ENCODE results near the gene PRICKLE2.

Gene PRICKLE2

GRCh38 chr3:64133987-64134386, 91.3 kb downstream of the PRICKLE2 start:
- no peak for DNase-seq (ENCODE audit: low read depth)

GRCh38 chr3:64133272-64133671, 92.0 kb downstream of the PRICKLE2 start:
- DNase-seq (ENCODE audit: low read depth) = no peak

- no peak for DNase-seq (ENCODE audit: low read depth)
These were observed 93.4 kb downstream of the PRICKLE2 start for GRCh38 chr3:64131725-64132469.

- no peak for DNase-seq (ENCODE audit: low read depth)
These were observed 94.8 kb downstream of the PRICKLE2 start for GRCh38 chr3:64130436-64130835.

GRCh38 chr3:64129581-64129980, 95.7 kb downstream of the PRICKLE2 start:
- DNase-seq (ENCODE audit: low read depth) = no peak

GRCh38 chr3:64129106-64129505, 96.2 kb downstream of the PRICKLE2 start:
- DNase-seq (ENCODE audit: low read depth) = no peak

- no peak for DNase-seq (ENCODE audit: low read depth)
These were observed 99.7 kb downstream of the PRICKLE2 start for GRCh38 chr3:64125561-64125960.

GRCh38 chr3:64123931-64124330, 101.3 kb downstream of the PRICKLE2 start:
- no peak for DNase-seq (ENCODE audit: low read depth)

GRCh38 chr3:64122476-64122875, 102.8 kb downstream of the PRICKLE2 start:
- DNase-seq (ENCODE audit: low read depth) = no peak

- DNase-seq (ENCODE audit: low read depth) = no peak
These were observed 103.4 kb downstream of the PRICKLE2 start for GRCh38 chr3:64121750-64122311.

GRCh38 chr3:64120876-64121275, 104.4 kb downstream of the PRICKLE2 start:
- no peak for DNase-seq (ENCODE audit: low read depth)

GRCh38 chr3:64117483-64117882, 107.8 kb downstream of the PRICKLE2 start:
- DNase-seq (ENCODE audit: low read depth) = no peak

- no peak for DNase-seq (ENCODE audit: low read depth)
These were observed 110.6 kb downstream of the PRICKLE2 start for GRCh38 chr3:64114651-64115050.

- no peak for DNase-seq (ENCODE audit: low read depth)
These were observed 113.4 kb downstream of the PRICKLE2 start for GRCh38 chr3:64111872-64112271.

GRCh38 chr3:64111083-64111482, 114.2 kb downstream of the PRICKLE2 start:
- DNase-seq (ENCODE audit: low read depth) = no peak

GRCh38 chr3:64110071-64110470, 115.2 kb downstream of the PRICKLE2 start:
- DNase-seq (ENCODE audit: low read depth) = no peak

- DNase-seq (ENCODE audit: low read depth) = no peak
These were observed 115.8 kb downstream of the PRICKLE2 start for GRCh38 chr3:64109438-64109837.

GRCh38 chr3:64108784-64109317, 116.4 kb downstream of the PRICKLE2 start:
- DNase-seq (ENCODE audit: low read depth) = no peak

- no peak for DNase-seq (ENCODE audit: low read depth)
These were observed 117.0 kb downstream of the PRICKLE2 start for GRCh38 chr3:64108231-64108630.

- DNase-seq (ENCODE audit: low read depth) = no peak
These were observed 118.1 kb downstream of the PRICKLE2 start for GRCh38 chr3:64107190-64107589.

- no peak for DNase-seq (ENCODE audit: low read depth)
These were observed 119.5 kb downstream of the PRICKLE2 start for GRCh38 chr3:64105816-64106215.

- DNase-seq (ENCODE audit: low read depth) = no peak
These were observed 120.6 kb downstream of the PRICKLE2 start for GRCh38 chr3:64104691-64105111.

- DNase-seq (ENCODE audit: low read depth) = no peak
These were observed 121.3 kb downstream of the PRICKLE2 start for GRCh38 chr3:64104006-64104405.

GRCh38 chr3:64103131-64103530, 122.1 kb downstream of the PRICKLE2 start:
- DNase-seq (ENCODE audit: low read depth) = no peak
